Measurements from ENCODE around the gene OR6S1. TPM values are rescaled to one million over a fixed set of nuclear protein-coding genes. Genes with fewer than 3 reads are reported as not detected.
"Not testable (repeated sequence)": the region's sequence is repeated elsewhere in the genome, so short reads cannot be mapped to it uniquely, and the experiment has no call there.

Gene OR6S1
- total RNA-seq, 1 experiment from 2014 or later, result not detected

DNA sequence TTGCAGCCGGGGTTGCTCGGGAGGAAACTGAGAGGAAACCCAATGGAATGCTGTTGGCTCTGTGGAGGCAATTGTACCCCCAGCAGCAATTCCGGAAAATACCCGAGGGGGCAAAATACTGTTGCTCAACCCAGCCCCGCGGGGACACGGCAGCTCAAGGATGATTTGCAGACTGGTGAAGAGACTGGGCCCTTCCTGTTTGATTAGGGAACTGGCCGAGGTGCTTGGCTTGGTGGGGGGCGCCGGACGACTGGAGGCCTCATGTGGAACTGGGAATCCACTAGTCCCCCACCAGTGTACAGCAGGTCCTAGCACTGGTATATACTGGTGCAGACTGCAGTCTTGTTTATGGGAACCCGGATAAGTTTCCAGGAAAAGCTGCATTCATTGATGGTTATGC lies 40.0 kb downstream of the OR6S1 start:
- H3K27me3 ChIP-seq (ENCODE audit: control insufficient read depth, insufficient read depth, low read length), result no peaks in the 10 kb centered on the region
- H3K36me3 ChIP-seq (replicated peaks; ENCODE audit: control insufficient read depth, insufficient read depth, low read length), result no peaks in the 10 kb centered on the region
- H3K4me3 ChIP-seq (ENCODE audit: insufficient read depth, low read depth, low read length), result no peak overlapping the region
- no peak for DNase-seq

DNA sequence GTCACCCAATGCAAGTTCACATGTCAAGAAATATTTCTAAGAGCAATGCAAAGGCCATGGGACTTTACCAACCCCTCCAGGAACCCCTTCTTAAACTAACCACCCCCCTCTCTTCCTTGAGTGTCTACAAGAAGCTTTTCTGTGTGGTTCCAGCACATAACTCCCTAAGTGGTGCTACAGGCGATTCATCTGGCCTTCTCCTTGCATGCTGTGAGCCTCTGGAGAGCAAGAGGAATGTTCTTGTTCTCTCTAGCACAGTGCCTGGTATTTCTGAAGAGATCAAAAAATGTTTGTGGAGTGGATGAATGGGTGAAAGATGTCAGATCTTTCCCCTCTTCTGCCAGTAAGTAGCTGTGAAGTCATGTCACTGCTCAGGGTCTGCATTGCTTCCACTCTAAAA lies 44.4 kb downstream of the OR6S1 start:
- Histone ChIP-seq H3K36me3 (replicated peaks; ENCODE audit: control insufficient read depth, insufficient read depth, low read length) (no peaks in the 10 kb centered on the region), H3K27me3 (ENCODE audit: control insufficient read depth, insufficient read depth, low read length) (no peaks in the 10 kb centered on the region), H3K4me3 (ENCODE audit: insufficient read depth, low read depth, low read length) (no peak overlapping the region)
- DNase-seq, result no peak

DNA sequence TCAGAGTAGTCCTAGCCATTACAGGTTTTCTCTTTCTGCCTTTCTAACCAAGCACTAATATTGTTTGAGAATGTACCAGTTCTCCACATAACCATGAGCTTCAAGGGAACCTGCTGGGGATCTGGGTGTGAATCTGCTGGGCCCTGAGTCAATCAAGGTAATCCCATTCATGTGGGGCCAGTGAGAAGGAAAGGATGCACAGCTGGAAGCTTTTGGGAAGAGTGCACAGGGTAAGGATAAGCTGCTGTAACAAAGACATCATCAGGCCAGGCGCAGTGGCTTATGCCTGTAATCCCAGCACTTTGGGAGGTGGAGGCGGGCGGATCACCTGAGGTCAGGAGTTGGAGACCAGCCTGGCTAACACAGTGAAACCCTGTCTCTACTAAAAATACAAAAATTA lies 45.8 kb downstream of the OR6S1 start:
- not testable (repeated sequence) for H3K36me3 ChIP-seq (replicated peaks; ENCODE audit: control insufficient read depth, insufficient read depth, low read length); DNase-seq; H3K4me3 ChIP-seq (ENCODE audit: insufficient read depth, low read depth, low read length); H3K27me3 ChIP-seq (ENCODE audit: control insufficient read depth, insufficient read depth, low read length)

DNA sequence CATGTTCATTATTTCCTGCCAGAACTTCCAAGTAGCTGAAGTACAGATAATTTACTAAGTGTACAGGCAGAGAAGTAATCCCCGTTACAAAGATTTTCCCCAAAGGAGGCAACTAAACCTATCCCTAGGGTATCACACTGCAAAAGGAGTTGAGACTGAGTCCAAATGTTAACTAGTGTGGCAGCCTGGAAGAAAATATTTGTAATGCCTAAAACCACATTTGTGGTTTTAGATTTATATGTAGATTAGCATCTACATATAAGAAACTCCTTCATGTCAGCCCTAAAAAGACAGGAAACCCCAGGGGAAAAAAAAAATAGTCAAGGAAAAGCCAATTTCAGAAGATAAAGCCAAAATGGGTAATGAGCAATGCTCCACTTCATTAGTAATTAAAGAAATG lies 48.9 kb downstream of the OR6S1 start:
- peak; percentile 2 for DNase-seq
- Histone ChIP-seq H3K4me3 (ENCODE audit: insufficient read depth, low read depth, low read length) (no peak overlapping the region), H3K27me3 (ENCODE audit: control insufficient read depth, insufficient read depth, low read length) (no peaks in the 10 kb centered on the region), H3K36me3 (replicated peaks; ENCODE audit: control insufficient read depth, insufficient read depth, low read length) (no peaks in the 10 kb centered on the region)

DNA sequence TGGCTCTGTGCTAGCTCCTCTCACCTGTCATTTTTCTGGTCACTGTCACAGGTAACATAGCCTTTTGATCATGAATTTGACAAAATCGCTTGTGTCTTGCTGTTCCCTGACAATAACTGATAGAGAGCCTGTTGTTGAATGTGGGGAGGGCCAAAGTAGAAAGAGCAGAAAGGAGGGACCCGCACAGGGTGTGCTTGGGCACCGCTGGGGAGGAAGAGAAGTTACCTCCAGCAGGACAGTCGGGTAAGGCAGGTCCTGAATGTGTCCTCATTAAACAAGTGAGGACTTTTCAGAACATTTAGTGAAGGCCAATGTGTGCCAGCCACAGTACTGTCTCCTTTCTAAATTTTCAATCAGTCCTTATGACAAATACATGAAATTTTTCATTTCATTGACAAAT lies 50.3 kb downstream of the OR6S1 start, which contains the start of gene RNASE12:
TSS of gene RNASE12 (minus strand) at position 142 of the 400 bp plus-strand sequence. CDS start 653 bp downstream, outside the sequence.
- Histone ChIP-seq H3K27me3 (ENCODE audit: control insufficient read depth, insufficient read depth, low read length) (no peaks in the 10 kb centered on the region), H3K36me3 (replicated peaks; ENCODE audit: control insufficient read depth, insufficient read depth, low read length) (no peaks in the 10 kb centered on the region), H3K4me3 (ENCODE audit: insufficient read depth, low read depth, low read length) (no peak within 1 kb of the TSS)
- DNase-seq, result peak; percentile 17

Other genes with a start within 250 kb of the OR6S1 start
- 10.5 and 12.6 TPM in 2 replicates for gene TEP1, start 228.2 kb downstream of the OR6S1 start, total RNA-seq (2014; rRNA removed; shearing (Covaris generic))
- 0.28 TPM in 1 of 2 replicates, not detected in the other for gene KLHL33, start 205.5 kb downstream of the OR6S1 start, total RNA-seq (2014; rRNA removed; shearing (Covaris generic))
- gene OSGEP, start 186.9 kb downstream of the OR6S1 start, total RNA-seq (2014; rRNA removed; shearing (Covaris generic)), result 58.4 and 62.6 TPM in 2 replicates
- gene APEX1, start 186.5 kb downstream of the OR6S1 start, total RNA-seq (2014; rRNA removed; shearing (Covaris generic)), result 87.1 and 106 TPM in 2 replicates
- gene PIP4P1, start 180.3 kb downstream of the OR6S1 start, total RNA-seq (2014; rRNA removed; shearing (Covaris generic)), result 33.6 and 36.1 TPM in 2 replicates
- 244 and 255 TPM in 2 replicates for gene PNP, start 172.3 kb downstream of the OR6S1 start, total RNA-seq (2014; rRNA removed; shearing (Covaris generic))
- gene RNASE10, start 136.2 kb downstream of the OR6S1 start, total RNA-seq (2014; rRNA removed; shearing (Covaris generic)), result not detected in 2 replicates
- not detected in 2 replicates for gene RNASE9, start 80.6 kb downstream of the OR6S1 start, total RNA-seq (2014; rRNA removed; shearing (Covaris generic))
- gene RNASE11, start 53.7 kb downstream of the OR6S1 start, total RNA-seq (2014; rRNA removed; shearing (Covaris generic)), result not detected in 2 replicates
- not detected in 2 replicates for gene RNASE12, start 50.3 kb downstream of the OR6S1 start, total RNA-seq (2014; rRNA removed; shearing (Covaris generic))
- gene RNASE4, start 42.9 kb upstream of the OR6S1 start, total RNA-seq (2014; rRNA removed; shearing (Covaris generic)), result 15.8 and 20.5 TPM in 2 replicates
- 19.4 and 23.5 TPM in 2 replicates for gene ANG, start 47.1 kb upstream of the OR6S1 start, total RNA-seq (2014; rRNA removed; shearing (Covaris generic))
- gene EDDM3A, start 104.2 kb upstream of the OR6S1 start, total RNA-seq (2014; rRNA removed; shearing (Covaris generic)), result not detected in 2 replicates
- not detected in 2 replicates for gene EDDM3B, start 126.7 kb upstream of the OR6S1 start, total RNA-seq (2014; rRNA removed; shearing (Covaris generic))
- 0.66 and 0.92 TPM in 2 replicates for gene RNASE6, start 139.6 kb upstream of the OR6S1 start, total RNA-seq (2014; rRNA removed; shearing (Covaris generic))
- gene RNASE1, start 161.2 kb upstream of the OR6S1 start, total RNA-seq (2014; rRNA removed; shearing (Covaris generic)), result 72.7 and 124 TPM in 2 replicates
- gene RNASE3, start 249.7 kb upstream of the OR6S1 start, total RNA-seq (2014; rRNA removed; shearing (Covaris generic)), result not detected in 2 replicates

Measured in H7 (cell line).